Gastroesophageal sphincter (tissue), 3 donors: ENCODE measurements around the gene THRA.

ENCODE experiments used
- EP300 ChIP-seq: sonication (generic); formaldehyde crosslinking; IDR thresholded peaks from one replicate; pipeline ENCODE4 v1.6.1; 2017; ENCODE audit warnings: antibody characterized with exemption, mild to moderate bottlenecking
- POLR2AphosphoS5 ChIP-seq: sonication (generic); formaldehyde crosslinking; IDR thresholded peaks from one replicate; pipeline ENCODE4 v1.6.1; 2017; ENCODE audit warnings: antibody characterized with exemption
- TF ChIP-seq, protein P1 (sequence below), 4 experiments: fragments of 200-600 bp in 2 of 4; fragments of 450-650 bp in 2 of 4; sonication (generic) in 1 of 4; IDR thresholded peaks; one replicate each; pipeline ENCODE4 v1.5.1; 2017 to 2019; ENCODE audit warnings: antibody characterized with exemption in 4 of 4, mild to moderate bottlenecking in 2 of 4, moderate library complexity in 2 of 4

DNA sequence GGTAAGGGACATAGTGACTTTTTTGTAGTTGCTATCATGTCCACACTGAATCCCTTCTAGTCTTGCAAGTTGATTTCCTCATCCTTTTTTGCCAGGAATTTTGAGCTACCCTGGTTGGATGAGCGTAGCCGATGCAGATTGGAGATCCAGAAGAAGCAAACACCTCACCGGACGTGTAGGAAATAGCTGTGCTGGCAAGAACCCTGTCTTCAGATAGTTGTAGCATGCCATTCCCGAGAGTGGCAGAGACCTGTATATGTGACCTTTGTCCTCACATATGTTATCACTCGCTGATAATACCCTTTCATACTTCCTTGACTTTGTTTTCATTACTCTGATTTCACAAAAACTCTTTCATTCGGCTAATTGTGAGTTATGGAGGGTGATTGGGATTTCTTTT is 71.4 kb downstream of the THRA start:
- TF ChIP-seq EP300 (no peak), POLR2AphosphoS5 (no peak)
- TF ChIP-seq, protein P1, sequence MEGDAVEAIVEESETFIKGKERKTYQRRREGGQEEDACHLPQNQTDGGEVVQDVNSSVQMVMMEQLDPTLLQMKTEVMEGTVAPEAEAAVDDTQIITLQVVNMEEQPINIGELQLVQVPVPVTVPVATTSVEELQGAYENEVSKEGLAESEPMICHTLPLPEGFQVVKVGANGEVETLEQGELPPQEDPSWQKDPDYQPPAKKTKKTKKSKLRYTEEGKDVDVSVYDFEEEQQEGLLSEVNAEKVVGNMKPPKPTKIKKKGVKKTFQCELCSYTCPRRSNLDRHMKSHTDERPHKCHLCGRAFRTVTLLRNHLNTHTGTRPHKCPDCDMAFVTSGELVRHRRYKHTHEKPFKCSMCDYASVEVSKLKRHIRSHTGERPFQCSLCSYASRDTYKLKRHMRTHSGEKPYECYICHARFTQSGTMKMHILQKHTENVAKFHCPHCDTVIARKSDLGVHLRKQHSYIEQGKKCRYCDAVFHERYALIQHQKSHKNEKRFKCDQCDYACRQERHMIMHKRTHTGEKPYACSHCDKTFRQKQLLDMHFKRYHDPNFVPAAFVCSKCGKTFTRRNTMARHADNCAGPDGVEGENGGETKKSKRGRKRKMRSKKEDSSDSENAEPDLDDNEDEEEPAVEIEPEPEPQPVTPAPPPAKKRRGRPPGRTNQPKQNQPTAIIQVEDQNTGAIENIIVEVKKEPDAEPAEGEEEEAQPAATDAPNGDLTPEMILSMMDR (IDR thresholded peaks at IDR 0.05), result no peak
